HS-5 (cell line): ENCODE data around the gene ASB8.
"Not testable (repeated sequence)": the region's sequence is repeated elsewhere in the genome, so short reads cannot be mapped to it uniquely, and the experiment has no call there.

Experiments used
- DNase-seq: peaks from one replicate; pipeline ENCODE4 v3.0.0-alpha.2; 2012; ENCODE audit warnings: low read depth

ASB8 gene

GRCh38 chr12:48142818-48143674 is 14.3 kb downstream of the ASB8 start:
- no peak for DNase-seq

GRCh38 chr12:48135027-48135426 is 22.3 kb downstream of the ASB8 start:
- no peak for DNase-seq

GRCh38 chr12:48132826-48133225 is 24.5 kb downstream of the ASB8 start:
- DNase-seq, result no peak

GRCh38 chr12:48131517-48131916 is 25.8 kb downstream of the ASB8 start:
- DNase-seq, result no peak

GRCh38 chr12:48129376-48129775 is 27.9 kb downstream of the ASB8 start:
- DNase-seq, result no peak

GRCh38 chr12:48128800-48129199 is 28.5 kb downstream of the ASB8 start:
- DNase-seq, result no peak

- DNase-seq, result no peak
These were observed 30.2 kb downstream of the ASB8 start for GRCh38 chr12:48126953-48127630.

- no peak for DNase-seq
These were observed 31.3 kb downstream of the ASB8 start for GRCh38 chr12:48125985-48126384.

- DNase-seq, result not testable (repeated sequence)
These were observed 31.8 kb downstream of the ASB8 start for GRCh38 chr12:48125542-48125941.

- no peak for DNase-seq
These were observed 34.1 kb downstream of the ASB8 start for GRCh38 chr12:48123169-48123568.

- no peak for DNase-seq
These were observed 35.1 kb downstream of the ASB8 start for GRCh38 chr12:48122065-48122834.

GRCh38 chr12:48121522-48121921 is 35.8 kb downstream of the ASB8 start:
- no peak for DNase-seq

- DNase-seq, result no peak
These were observed 37.5 kb downstream of the ASB8 start for GRCh38 chr12:48119834-48120195.

- DNase-seq, result peak; percentile 72
These were observed 38.1 kb downstream of the ASB8 start, which contains the start of gene PFKM for GRCh38 chr12:48119078-48119833. PFKM (plus strand) TSS chr12:48119364; CDS start chr12:48122775, 3,411 bp downstream.

GRCh38 chr12:48118284-48118871 is 38.9 kb downstream of the ASB8 start:
- no peak for DNase-seq

- DNase-seq, result no peak
These were observed 41.4 kb downstream of the ASB8 start for GRCh38 chr12:48115957-48116356.

GRCh38 chr12:48111312-48111693 is 46.0 kb downstream of the ASB8 start:
- not testable (repeated sequence) for DNase-seq

- DNase-seq, result no peak
These were observed 46.5 kb downstream of the ASB8 start for GRCh38 chr12:48110691-48111311.

GRCh38 chr12:48109424-48109823 is 47.9 kb downstream of the ASB8 start:
- DNase-seq, result no peak

GRCh38 chr12:48106681-48107613 is 50.4 kb downstream of the ASB8 start:
- no peak for DNase-seq
